Nephron progenitor cell (in vitro differentiated cells): ENCODE data around the gene MIER3.

Experiments
- DNase-seq: peaks from one replicate; pipeline ENCODE4 v3.0.0; 2021
- H3K27ac Mint-ChIP-seq: 2 replicates; pipeline ENCODE4 v1.8.0; 2021; ENCODE audit warnings: mild to moderate bottlenecking, moderate library complexity, mixed read lengths
- H3K27me3 Mint-ChIP-seq: 2 replicates; pipeline ENCODE4 v1.8.0; 2021; ENCODE audit warnings: mild to moderate bottlenecking, low read depth, mixed read lengths; ENCODE audit not compliant: poor library complexity
- H3K36me3 Mint-ChIP-seq: 2 replicates; pipeline ENCODE4 v1.8.0; 2021; ENCODE audit warnings: low read depth, mixed read lengths
- H3K4me1 Mint-ChIP-seq: 2 replicates; pipeline ENCODE4 v1.8.0; 2021; ENCODE audit warnings: mixed read lengths
- H3K4me3 Mint-ChIP-seq: 2 replicates; pipeline ENCODE4 v1.8.0; 2021; ENCODE audit warnings: mild to moderate bottlenecking, moderate library complexity, mixed read lengths
- H3K9me3 Mint-ChIP-seq: 2 replicates; pipeline ENCODE4 v1.8.0; 2021; ENCODE audit warnings: mild to moderate bottlenecking, moderate library complexity, mixed read lengths
- TF ChIP-seq, protein P1 (sequence below): fragments of 200-600 bp; sonication (generic); IDR thresholded peaks from 2 replicates; pipeline ENCODE4 v1.5.0; 2021; ENCODE audit warnings: antibody characterized with exemption

MIER3 gene

GRCh38 chr5:56914678-56915077 is 37.2 kb downstream of the MIER3 start:
- H3K9me3 Mint-ChIP-seq = no peaks in the 10 kb centered on the region
- no peak overlapping the region for H3K27ac Mint-ChIP-seq
- no peak for DNase-seq
- no peak overlapping the region for H3K4me3 Mint-ChIP-seq
- peaks cover 2% of the 10 kb centered on the region for H3K27me3 Mint-ChIP-seq
- H3K4me1 Mint-ChIP-seq = peaks cover 30% of the 10 kb centered on the region
- H3K36me3 Mint-ChIP-seq = peaks cover 36% of the 10 kb centered on the region
- TF ChIP-seq, protein P1, sequence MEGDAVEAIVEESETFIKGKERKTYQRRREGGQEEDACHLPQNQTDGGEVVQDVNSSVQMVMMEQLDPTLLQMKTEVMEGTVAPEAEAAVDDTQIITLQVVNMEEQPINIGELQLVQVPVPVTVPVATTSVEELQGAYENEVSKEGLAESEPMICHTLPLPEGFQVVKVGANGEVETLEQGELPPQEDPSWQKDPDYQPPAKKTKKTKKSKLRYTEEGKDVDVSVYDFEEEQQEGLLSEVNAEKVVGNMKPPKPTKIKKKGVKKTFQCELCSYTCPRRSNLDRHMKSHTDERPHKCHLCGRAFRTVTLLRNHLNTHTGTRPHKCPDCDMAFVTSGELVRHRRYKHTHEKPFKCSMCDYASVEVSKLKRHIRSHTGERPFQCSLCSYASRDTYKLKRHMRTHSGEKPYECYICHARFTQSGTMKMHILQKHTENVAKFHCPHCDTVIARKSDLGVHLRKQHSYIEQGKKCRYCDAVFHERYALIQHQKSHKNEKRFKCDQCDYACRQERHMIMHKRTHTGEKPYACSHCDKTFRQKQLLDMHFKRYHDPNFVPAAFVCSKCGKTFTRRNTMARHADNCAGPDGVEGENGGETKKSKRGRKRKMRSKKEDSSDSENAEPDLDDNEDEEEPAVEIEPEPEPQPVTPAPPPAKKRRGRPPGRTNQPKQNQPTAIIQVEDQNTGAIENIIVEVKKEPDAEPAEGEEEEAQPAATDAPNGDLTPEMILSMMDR = no peak

GRCh38 chr5:56913766-56914165 is 38.2 kb downstream of the MIER3 start:
- TF ChIP-seq, protein P1 = no peak
- H3K36me3 Mint-ChIP-seq = peaks cover 36% of the 10 kb centered on the region

GRCh38 chr5:56910210-56910965 is 41.5 kb downstream of the MIER3 start:
- H3K27ac Mint-ChIP-seq = peak overlapping the region; percentile 99

More at GRCh38 chr5:56913766-56914165, 38.2 kb downstream of the MIER3 start:
- H3K4me3 Mint-ChIP-seq = no peak overlapping the region
- H3K9me3 Mint-ChIP-seq = peaks cover 3% of the 10 kb centered on the region
- H3K27ac Mint-ChIP-seq = no peak overlapping the region
- no peak for DNase-seq
- peaks cover 5% of the 10 kb centered on the region for H3K27me3 Mint-ChIP-seq
- H3K4me1 Mint-ChIP-seq = peaks cover 35% of the 10 kb centered on the region

GRCh38 chr5:56909294-56910209 is 42.4 kb downstream of the MIER3 start, which contains the start of gene SETD9:
Gene SETD9 (plus strand): TSS chr5:56909596. CDS start chr5:56909646, 50 bp downstream.
- Mint-ChIP-seq H3K36me3 (peaks cover 33% of the 10 kb centered on the region), H3K27ac (peak within 1 kb of the TSS; percentile 100), H3K4me3 (peak within 1 kb of the TSS; percentile 87), H3K27me3 (peaks cover 5% of the 10 kb centered on the region), H3K9me3 (peaks cover 24% of the 10 kb centered on the region), H3K4me1 (peaks cover 25% of the 10 kb centered on the region)
- DNase-seq = peak; percentile 99
- TF ChIP-seq, protein P1 = no peak

More at GRCh38 chr5:56910210-56910965, 41.5 kb downstream of the MIER3 start:
- peaks cover 5% of the 10 kb centered on the region for H3K27me3 Mint-ChIP-seq
- H3K9me3 Mint-ChIP-seq = peaks cover 21% of the 10 kb centered on the region
- peaks cover 38% of the 10 kb centered on the region for H3K36me3 Mint-ChIP-seq
- peaks cover 25% of the 10 kb centered on the region for H3K4me1 Mint-ChIP-seq
- peak overlapping the region; percentile 87 for H3K4me3 Mint-ChIP-seq
- DNase-seq = peak; percentile 45
- TF ChIP-seq, protein P1 = no peak

DNA sequence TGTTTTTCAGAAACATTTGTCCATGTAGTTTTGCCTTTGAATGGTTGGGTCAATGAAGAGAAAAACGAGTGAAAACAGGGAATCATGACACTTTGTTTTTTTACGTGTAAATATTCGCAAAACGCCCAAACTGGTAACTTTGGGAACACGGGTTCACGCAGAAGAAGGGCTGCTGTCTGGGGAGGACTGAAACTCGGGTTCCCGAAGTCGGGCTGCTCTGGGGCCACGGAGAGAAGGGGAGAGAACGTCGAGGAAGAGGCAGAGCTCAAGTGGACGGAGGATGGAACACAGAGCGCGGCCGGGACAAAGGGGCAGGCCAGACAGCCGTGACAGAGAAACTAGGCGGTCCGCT is 43.0 kb downstream of the MIER3 start:
- Mint-ChIP-seq H3K36me3 (peaks cover 31% of the 10 kb centered on the region), H3K27me3 (peaks cover 5% of the 10 kb centered on the region), H3K27ac (peak overlapping the region; percentile 100), H3K9me3 (peaks cover 24% of the 10 kb centered on the region), H3K4me1 (peaks cover 25% of the 10 kb centered on the region), H3K4me3 (peak overlapping the region; percentile 87)
- DNase-seq = no peak
- TF ChIP-seq, protein P1 = no peak
